ENCODE data around the gene TNNT3.
"Not testable (repeated sequence)": the region's sequence is repeated elsewhere in the genome, so short reads cannot be mapped to it uniquely, and the experiment has no call there.

Gene TNNT3

DNA sequence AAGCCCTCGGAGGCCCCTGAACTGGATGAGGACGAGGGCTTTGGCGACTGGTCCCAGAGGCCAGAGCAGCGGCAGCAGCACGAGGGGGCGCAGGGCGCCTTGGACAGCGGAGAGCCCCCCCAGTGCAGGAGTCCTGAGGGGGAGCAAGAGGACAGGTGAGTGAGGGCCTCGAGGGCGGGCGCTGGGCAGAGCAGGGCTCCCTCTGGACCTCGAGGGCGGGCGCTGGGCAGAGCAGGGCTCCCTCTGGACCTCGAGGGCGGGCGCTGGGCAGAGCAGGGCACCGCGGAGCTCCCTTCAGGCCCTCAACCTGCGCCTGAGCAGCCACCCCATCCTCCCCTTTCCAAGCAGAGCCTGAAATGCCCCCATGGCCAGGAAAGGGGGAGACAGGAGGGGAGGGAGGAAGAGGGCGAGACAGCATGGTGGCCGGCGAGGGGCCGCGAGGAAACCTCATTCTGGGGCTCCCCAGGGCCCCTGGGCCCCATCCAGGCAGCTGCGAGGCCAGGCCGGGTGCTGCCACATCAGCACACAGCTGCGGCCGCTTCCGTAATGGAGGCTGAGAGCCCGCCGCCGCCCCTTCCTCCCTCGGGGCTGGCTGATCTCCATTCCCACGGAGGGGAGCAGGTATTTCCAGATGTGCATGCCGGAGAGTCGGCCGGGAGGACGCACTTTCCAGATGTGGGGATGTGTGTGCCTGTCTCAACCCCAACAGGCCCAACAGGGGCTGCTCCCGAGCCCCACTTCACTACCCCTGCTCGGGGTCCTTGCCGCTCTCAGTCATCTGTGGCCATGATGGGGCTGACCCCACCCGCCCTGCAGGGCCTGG is 37.9 kb upstream of the TNNT3 start:
- DNase-seq = no peak

DNA sequence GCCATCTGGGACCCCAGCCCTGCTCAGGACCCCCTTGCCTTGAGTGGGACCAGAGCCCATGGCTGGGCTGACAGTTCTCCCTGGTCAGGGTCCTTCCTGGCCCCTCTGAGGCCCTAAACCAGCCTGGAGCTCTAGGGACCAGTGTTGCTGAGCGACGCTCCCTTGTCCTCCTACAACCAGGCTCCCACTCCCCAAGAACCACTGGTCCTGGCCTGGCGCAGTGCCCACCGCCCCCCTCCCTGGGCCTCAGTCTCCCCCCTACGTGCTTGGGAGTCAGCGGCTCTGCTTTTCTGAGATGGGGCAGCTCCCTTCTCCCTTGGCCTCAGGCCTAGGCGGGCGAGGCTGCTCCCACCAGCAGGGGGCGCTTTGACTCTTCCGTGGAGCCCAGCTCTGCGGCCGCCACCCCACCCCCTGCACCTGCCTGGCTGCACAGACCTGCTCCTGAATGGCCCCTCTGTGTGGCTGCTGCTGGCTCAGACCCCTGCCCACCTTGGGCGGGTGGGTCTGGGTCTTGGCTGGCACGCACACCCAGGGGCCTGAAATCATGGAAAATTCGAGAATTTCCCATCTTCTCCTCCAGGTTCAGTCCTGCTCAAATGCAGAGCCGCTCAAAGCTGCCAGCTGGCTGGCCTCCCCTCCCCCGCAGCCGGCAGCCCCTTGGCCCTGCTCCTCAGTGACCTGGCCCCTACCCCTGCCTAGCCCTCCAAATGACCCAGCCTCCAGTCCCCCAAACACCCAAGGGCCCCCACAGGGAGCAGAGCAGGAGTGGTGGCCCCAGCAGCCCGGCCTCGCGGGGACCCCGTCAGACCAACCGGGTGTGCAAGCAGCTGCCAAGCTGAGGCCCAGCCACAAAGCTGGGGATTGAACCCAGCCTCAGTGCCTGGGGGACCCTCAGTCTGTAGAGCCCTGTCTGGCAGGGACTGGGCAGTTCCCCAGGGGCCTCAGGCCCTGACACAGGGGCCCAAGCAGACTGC is 37.0 kb upstream of the TNNT3 start:
- peak; percentile 57 for DNase-seq

- DNase-seq = no peak
Observed at GRCh38 chr11:1883346-1884302, 35.9 kb upstream of the TNNT3 start.

DNA sequence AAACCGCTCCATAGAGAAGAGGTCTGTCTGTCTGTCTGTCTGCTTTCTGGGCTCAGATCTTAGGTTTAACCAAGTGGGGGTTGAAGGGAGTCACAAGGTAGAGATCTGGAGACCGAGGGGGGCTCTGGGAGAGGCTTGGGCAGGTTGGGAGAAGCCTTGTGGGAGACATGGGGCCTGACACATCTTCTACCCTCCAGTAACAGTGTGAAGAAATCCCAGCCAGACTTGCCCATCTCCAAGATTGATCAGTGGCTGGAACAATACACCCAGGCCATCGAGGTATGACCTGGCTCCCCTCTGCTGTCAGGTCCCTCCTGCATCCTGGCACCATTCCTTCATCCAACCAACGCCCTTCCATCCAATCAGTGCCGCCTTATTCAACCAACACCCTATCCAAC is 35.2 kb upstream of the TNNT3 start:
- no peak for DNase-seq

- DNase-seq = not testable (repeated sequence)
Observed at GRCh38 chr11:1886551-1886950, 33.0 kb upstream of the TNNT3 start.

DNA sequence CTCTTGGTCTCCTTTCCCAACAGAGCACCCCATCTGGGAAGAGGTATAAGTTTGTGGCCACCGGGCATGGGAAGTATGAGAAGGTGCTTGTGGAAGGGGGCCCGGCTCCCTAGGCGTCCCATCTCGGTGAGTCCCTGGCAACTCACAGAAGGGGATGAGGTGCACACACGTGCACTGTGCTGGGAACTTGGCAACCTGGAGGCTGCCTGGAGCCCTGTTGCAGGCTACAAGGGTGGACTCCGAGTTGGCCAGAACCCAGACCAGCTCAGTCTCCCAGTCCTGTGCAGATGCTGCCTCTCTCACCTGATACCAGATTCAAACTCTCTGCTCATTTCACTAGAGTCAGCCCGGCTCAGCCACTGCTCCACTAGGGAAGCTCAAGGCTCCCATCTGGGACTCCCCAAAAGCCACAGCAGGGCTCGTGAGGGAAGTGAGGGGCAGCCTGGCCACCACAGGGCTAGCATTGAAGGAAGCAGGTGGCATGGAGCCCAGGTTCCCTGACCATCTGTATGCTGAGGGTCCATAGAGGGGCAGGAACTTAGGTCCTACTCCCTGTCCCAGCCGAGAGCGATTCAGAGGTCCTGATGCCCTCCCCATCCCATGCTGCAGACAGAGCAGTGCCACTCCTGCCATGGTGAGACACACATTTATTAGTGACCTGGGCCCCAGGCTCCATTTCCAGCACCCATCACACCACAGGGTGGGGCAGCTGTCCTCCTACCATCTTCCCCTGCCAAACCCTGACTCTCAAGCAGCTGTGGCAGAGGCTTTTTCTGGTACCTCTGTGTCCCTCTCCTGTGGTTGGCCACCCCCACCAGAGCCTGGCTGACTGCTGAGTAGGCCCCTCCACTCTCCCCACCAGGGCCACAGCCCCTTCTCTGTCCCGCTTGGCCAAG is 31.8 kb upstream of the TNNT3 start:
- no peak for DNase-seq

DNA sequence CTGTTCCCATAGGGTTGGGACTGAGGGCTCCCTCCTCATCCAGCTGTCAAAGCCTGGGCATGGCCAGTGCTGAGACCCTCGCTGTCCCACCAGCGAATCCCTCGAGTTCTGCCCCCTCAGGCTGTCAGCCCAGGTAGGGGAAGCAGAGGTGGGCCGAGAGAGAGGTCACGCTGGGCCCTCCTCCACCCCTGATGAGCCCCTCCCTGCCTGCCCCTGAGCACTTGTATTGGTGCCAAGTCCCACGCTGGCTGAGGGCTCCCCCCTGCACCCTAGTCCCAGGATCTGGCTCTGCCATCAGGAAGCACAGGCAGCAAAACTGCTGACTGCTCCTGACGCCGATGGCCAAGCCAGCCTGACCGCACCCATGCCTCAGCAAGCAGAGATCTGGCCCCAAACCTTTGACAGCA is 31.2 kb upstream of the TNNT3 start:
- DNase-seq = no peak

DNA sequence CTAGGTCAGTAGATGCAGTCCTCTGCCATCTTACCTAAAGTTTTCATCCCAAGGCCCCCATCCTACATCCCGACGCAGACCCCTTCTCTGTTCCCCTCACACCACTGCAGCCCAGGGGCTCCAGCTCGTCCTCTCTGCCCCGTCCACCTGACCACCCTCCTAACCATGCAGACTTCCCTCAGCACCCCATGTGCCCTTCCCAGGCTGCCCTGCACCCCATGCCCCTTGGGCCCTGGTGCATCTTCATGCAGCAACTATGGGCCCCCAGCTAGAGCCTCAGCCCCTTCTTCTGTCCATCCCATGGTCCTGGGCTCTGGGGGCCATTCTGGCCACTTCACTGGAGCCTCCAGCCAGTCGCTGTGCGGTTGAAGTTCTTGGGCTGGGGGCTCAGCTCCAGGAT is 30.7 kb upstream of the TNNT3 start:
- DNase-seq = no peak

GRCh38 chr11:1889224-1889930 is 30.1 kb upstream of the TNNT3 start:
- DNase-seq = no peak

- DNase-seq = no peak
Observed at GRCh38 chr11:1889941-1890855, 29.3 kb upstream of the TNNT3 start.

- DNase-seq = no peak
Observed at GRCh38 chr11:1890856-1891830, 28.4 kb upstream of the TNNT3 start.

DNA sequence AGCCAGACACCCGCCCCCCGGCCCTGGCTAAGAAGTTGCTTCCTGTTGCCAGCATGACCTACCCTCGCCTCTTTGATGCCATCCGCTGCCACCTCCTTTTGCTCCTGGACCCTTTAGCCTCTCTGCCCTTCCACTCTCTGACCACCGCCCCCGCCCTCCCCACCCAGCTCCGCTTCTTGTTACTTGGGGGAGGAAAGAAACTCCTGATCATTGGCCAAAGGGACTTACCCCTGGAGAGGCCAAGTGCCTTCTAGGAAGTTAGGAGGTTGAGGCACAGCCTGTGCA is 27.7 kb upstream of the TNNT3 start, which contains the start of gene PRR33:
TSS of gene PRR33 (minus strand) at position 65 of the 285 bp plus-strand sequence. CDS start 1,311 bp downstream, outside the sequence.
- DNase-seq = no peak

DNA sequence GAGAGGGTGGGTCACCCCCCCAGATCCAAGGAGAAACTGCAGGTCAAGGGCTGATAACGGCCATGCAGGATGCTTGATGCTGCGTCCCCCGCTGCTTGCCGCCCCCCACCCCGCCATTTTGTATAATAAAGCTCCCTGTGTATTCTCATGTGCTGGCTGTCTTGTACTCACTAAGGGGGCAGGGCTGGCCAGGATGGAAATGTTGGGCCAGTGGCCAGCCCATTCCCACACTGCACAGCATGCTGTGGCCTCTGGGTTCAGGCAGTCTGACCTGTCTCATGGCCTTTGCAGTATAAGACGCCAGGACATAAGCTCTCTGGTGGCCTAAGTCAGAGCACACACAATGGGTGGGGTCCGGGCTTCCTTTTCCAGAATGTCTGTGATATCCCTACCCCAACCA is 27.4 kb upstream of the TNNT3 start:
- no peak for DNase-seq

- DNase-seq = no peak
Observed at GRCh38 chr11:1892558-1892957, 26.9 kb upstream of the TNNT3 start.

DNA sequence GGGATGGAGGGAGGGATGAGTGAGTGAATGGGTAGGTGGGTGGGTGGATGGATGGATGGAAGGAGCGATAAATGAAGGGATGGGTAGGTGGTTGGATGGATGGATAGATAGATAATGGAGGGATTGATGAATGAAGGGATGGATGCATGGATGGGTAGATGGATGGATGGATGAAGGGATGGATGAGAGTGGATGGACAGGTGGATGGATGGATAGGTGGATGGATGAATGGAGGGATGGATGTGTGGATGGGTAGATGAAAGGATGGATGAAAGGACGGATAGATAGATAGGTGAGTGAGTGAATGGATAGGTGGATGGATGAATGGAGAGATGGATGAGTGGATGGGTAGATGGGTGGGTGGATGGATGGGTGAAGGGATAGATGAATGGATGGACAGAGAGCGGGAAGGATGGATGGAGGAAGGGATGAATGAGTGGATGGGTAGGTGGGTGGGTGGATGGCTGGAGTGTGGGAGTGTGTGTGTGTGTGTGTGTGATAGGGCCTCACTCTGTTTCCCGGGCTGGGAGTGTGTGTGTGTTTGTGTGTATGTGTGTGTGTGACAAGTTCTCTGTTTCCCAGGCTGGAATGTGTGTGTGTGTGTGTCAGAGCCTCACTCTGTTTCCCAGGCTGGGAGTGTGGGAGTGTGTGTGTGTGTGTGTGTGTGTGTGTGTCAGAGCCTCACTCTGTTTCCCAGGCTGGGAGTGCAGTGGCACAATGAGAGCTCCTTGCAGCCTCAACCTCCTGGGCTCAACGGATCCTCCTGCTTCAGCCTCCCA is 25.7 kb upstream of the TNNT3 start:
- DNase-seq = no peak

- DNase-seq = no peak
Observed at GRCh38 chr11:1894759-1895158, 24.7 kb upstream of the TNNT3 start.

DNA sequence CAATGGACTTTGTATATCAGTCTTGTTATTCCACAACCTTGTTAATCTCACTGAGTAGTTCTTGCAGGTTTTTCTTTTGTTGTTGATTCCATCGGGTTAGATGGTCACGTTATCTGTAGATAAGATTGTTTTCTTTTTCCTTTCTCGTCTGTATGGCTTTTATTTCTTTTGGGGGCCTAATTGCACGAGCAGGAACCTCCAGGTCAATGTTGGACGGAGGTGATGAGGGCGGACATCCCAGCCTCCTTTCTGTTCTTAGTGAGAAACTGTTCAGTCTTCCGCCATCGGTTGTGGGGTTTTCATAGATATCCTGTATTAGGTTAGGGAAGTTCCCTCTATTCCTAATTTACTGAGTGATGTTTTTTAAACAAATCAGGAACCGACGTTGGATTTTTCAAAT is 23.0 kb upstream of the TNNT3 start:
- DNase-seq = no peak

DNA sequence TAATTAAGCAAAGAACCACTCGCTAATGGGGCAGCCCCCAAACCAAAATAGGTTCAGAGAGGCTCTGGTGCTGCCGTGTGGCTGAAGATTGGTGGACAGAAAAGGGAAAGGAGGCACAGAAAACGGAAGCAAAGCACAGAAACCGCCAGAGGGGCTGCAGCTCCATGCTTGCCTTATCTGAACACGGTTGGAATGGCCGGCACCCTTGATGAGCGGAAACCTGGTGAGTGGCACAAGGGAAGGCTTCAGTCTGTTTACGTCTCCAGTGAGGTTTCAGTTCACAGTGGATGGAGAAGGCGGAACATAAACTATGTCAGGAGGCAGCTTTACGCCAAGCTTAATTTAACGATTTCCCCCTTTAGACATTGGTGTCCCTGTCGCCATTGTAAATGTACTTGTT is 22.6 kb upstream of the TNNT3 start:
- DNase-seq = no peak
